Activated naive CD4-positive, alpha-beta T cell treated with anti-CD3 and anti-CD28 coated beads, Interleukin-2, amount 10 ng/mL, durations not matched to agents 7 days and 5 days (primary cell): ENCODE results near the gene RGS19.
"Not testable (repeated sequence)": the region's sequence is repeated elsewhere in the genome, so short reads cannot be mapped to it uniquely, and the experiment has no call there.

ENCODE experiments used
- CTCF ChIA-PET: fragments of 350-600 bp; sonication (Branson Sonifier 250); formaldehyde crosslinking; loops from one replicate; lab custom pipeline; 2021; ENCODE audit warnings: antibody characterized with exemption; lab: Charles Lee
- DNase-seq: peaks from one replicate; pipeline ENCODE4 v3.0.0-alpha.2; 2020
- H3K27ac Mint-ChIP-seq: one replicate; pipeline ENCODE4 v1.8.0; 2021; ENCODE audit warnings: mild to moderate bottlenecking, moderate library complexity, mixed read lengths
- H3K27me3 Mint-ChIP-seq: one replicate; pipeline ENCODE4 v1.8.0; 2021; ENCODE audit warnings: mild to moderate bottlenecking, mixed read lengths
- H3K36me3 Mint-ChIP-seq: one replicate; pipeline ENCODE4 v1.8.0; 2021; ENCODE audit warnings: mixed read lengths
- H3K4me1 Mint-ChIP-seq: one replicate; pipeline ENCODE4 v1.8.0; 2021; ENCODE audit warnings: mixed read lengths
- H3K4me3 Mint-ChIP-seq: one replicate; pipeline ENCODE4 v1.8.0; 2021; ENCODE audit warnings: mild to moderate bottlenecking, moderate library complexity, mixed read lengths
- H3K9me3 Mint-ChIP-seq: one replicate; pipeline ENCODE4 v1.8.0; 2021; ENCODE audit warnings: mixed read lengths

The RGS19 gene

GRCh38 chr20:64095455-64095854 is 16.1 kb upstream of the RGS19 start:
- no peak for DNase-seq
- H3K36me3 Mint-ChIP-seq: no peaks in the 10 kb centered on the region
- H3K9me3 Mint-ChIP-seq: peaks cover 3% of the 10 kb centered on the region
- CTCF ChIA-PET: no interaction called here
- peaks cover 8% of the 10 kb centered on the region for H3K27me3 Mint-ChIP-seq
- no peak overlapping the region for H3K4me3 Mint-ChIP-seq
- no peaks in the 10 kb centered on the region for H3K4me1 Mint-ChIP-seq
- no peak overlapping the region for H3K27ac Mint-ChIP-seq

- CTCF ChIA-PET: no interaction called here
- H3K9me3 Mint-ChIP-seq: peaks cover 6% of the 10 kb centered on the region
- no peaks in the 10 kb centered on the region for H3K36me3 Mint-ChIP-seq
- DNase-seq: no peak
- H3K4me3 Mint-ChIP-seq: no peak overlapping the region
- no peak overlapping the region for H3K27ac Mint-ChIP-seq
- peaks cover 17% of the 10 kb centered on the region for H3K27me3 Mint-ChIP-seq
- no peaks in the 10 kb centered on the region for H3K4me1 Mint-ChIP-seq
These were observed 13.7 kb upstream of the RGS19 start for GRCh38 chr20:64093013-64093503.

- no peak for DNase-seq
- CTCF ChIA-PET: interaction anchor here (0.8 kb wide), 1 partner anchor 54 kb away, joined by 3 read pairs; no protein-coding TSS in a partner anchor
- H3K9me3 Mint-ChIP-seq: peaks cover 11% of the 10 kb centered on the region
- no peak overlapping the region for H3K4me3 Mint-ChIP-seq
- no peaks in the 10 kb centered on the region for H3K4me1 Mint-ChIP-seq
- peaks cover 21% of the 10 kb centered on the region for H3K27me3 Mint-ChIP-seq
- no peaks in the 10 kb centered on the region for H3K36me3 Mint-ChIP-seq
- H3K27ac Mint-ChIP-seq: no peak overlapping the region
These were observed 13.1 kb upstream of the RGS19 start for GRCh38 chr20:64092258-64093012.

- CTCF ChIA-PET: interaction anchor here (0.8 kb wide), 1 partner anchor 53 kb away, joined by 3 read pairs; no protein-coding TSS in a partner anchor
- H3K27me3 Mint-ChIP-seq: peaks cover 23% of the 10 kb centered on the region
- peak overlapping the region; percentile 13 for H3K27ac Mint-ChIP-seq
- H3K4me3 Mint-ChIP-seq: no peak overlapping the region
- DNase-seq: no peak
- no peaks in the 10 kb centered on the region for H3K36me3 Mint-ChIP-seq
- H3K4me1 Mint-ChIP-seq: no peaks in the 10 kb centered on the region
- peaks cover 11% of the 10 kb centered on the region for H3K9me3 Mint-ChIP-seq
These were observed 12.5 kb upstream of the RGS19 start for GRCh38 chr20:64091770-64092169.

GRCh38 chr20:64091340-64091739 is 12.0 kb upstream of the RGS19 start:
- peak overlapping the region; percentile 13 for H3K27ac Mint-ChIP-seq
- CTCF ChIA-PET: no interaction called here
- DNase-seq: no peak
- H3K27me3 Mint-ChIP-seq: peaks cover 27% of the 10 kb centered on the region
- no peaks in the 10 kb centered on the region for H3K36me3 Mint-ChIP-seq
- H3K4me1 Mint-ChIP-seq: no peaks in the 10 kb centered on the region
- H3K9me3 Mint-ChIP-seq: peaks cover 12% of the 10 kb centered on the region
- H3K4me3 Mint-ChIP-seq: no peak overlapping the region

- no peak overlapping the region for H3K27ac Mint-ChIP-seq
- no peak for DNase-seq
- H3K27me3 Mint-ChIP-seq: peaks cover 39% of the 10 kb centered on the region
- H3K9me3 Mint-ChIP-seq: peaks cover 12% of the 10 kb centered on the region
- CTCF ChIA-PET: interaction anchor here (1.3 kb wide), 1 partner anchor 30 kb away, joined by 3 read pairs; no protein-coding TSS in a partner anchor
- no peaks in the 10 kb centered on the region for H3K36me3 Mint-ChIP-seq
- no peak overlapping the region for H3K4me3 Mint-ChIP-seq
- H3K4me1 Mint-ChIP-seq: peaks cover 2% of the 10 kb centered on the region
These were observed 10.8 kb upstream of the RGS19 start for GRCh38 chr20:64090165-64090564.

- Mint-ChIP-seq H3K9me3 (peaks cover 12% of the 10 kb centered on the region), H3K27me3 (peaks cover 51% of the 10 kb centered on the region)
- DNase-seq, H3K4me3 Mint-ChIP-seq, H3K36me3 Mint-ChIP-seq, CTCF ChIA-PET, H3K4me1 Mint-ChIP-seq, H3K27ac Mint-ChIP-seq: not testable (repeated sequence)
These were observed 9.3 kb upstream of the RGS19 start for GRCh38 chr20:64088586-64088985.

GRCh38 chr20:64087226-64087825 is 8.0 kb upstream of the RGS19 start:
- H3K36me3 Mint-ChIP-seq, CTCF ChIA-PET, H3K27ac Mint-ChIP-seq, H3K4me3 Mint-ChIP-seq, DNase-seq: not testable (repeated sequence)
- peaks cover 62% of the 10 kb centered on the region for H3K27me3 Mint-ChIP-seq
- H3K9me3 Mint-ChIP-seq: peaks cover 12% of the 10 kb centered on the region
- H3K4me1 Mint-ChIP-seq: peaks cover 18% of the 10 kb centered on the region

- Mint-ChIP-seq H3K4me1 (peaks cover 23% of the 10 kb centered on the region), H3K4me3 (no peak overlapping the region), H3K27me3 (peaks cover 67% of the 10 kb centered on the region), H3K36me3 (peaks cover 1% of the 10 kb centered on the region), H3K9me3 (peaks cover 12% of the 10 kb centered on the region), H3K27ac (no peak overlapping the region)
- CTCF ChIA-PET: no interaction called here
- DNase-seq: no peak
These were observed 7.5 kb upstream of the RGS19 start for GRCh38 chr20:64086801-64087200.

GRCh38 chr20:64084685-64085152 is 5.4 kb upstream of the RGS19 start:
- H3K27me3 Mint-ChIP-seq: peaks cover 83% of the 10 kb centered on the region
- CTCF ChIA-PET: interaction anchor here (1.7 to 5.7 kb wide), 3 partner anchors 16 to 35 kb away, joined by 6 to 75 read pairs (median 7); no protein-coding TSS in a partner anchor
- peaks cover 12% of the 10 kb centered on the region for H3K9me3 Mint-ChIP-seq
- H3K36me3 Mint-ChIP-seq: peaks cover 1% of the 10 kb centered on the region
- H3K27ac Mint-ChIP-seq: no peak overlapping the region
- H3K4me1 Mint-ChIP-seq: peaks cover 35% of the 10 kb centered on the region
- peak overlapping the region; percentile 76 for H3K4me3 Mint-ChIP-seq
- no peak for DNase-seq

GRCh38 chr20:64083804-64084684 is 4.7 kb upstream of the RGS19 start, which contains the start of gene LKAAEAR1:
TSS of gene LKAAEAR1 (minus strand) at chr20:64084398. CDS start at chr20:64084219, 179 bp downstream.
- peaks cover 35% of the 10 kb centered on the region for H3K4me1 Mint-ChIP-seq
- H3K27me3 Mint-ChIP-seq: peaks cover 76% of the 10 kb centered on the region
- H3K27ac Mint-ChIP-seq: peak within 1 kb of the TSS; percentile 37
- CTCF ChIA-PET: interaction anchor here (0.7 to 5.7 kb wide), 6 partner anchors 15 to 334 kb away, joined by 3 to 75 read pairs (median 4); no protein-coding TSS in a partner anchor
- DNase-seq: no peak
- peaks cover 3% of the 10 kb centered on the region for H3K36me3 Mint-ChIP-seq
- peaks cover 12% of the 10 kb centered on the region for H3K9me3 Mint-ChIP-seq
- H3K4me3 Mint-ChIP-seq: peak within 1 kb of the TSS; percentile 76

- peaks cover 70% of the 10 kb centered on the region for H3K27me3 Mint-ChIP-seq
- H3K4me3 Mint-ChIP-seq: peak overlapping the region; percentile 75
- peaks cover 12% of the 10 kb centered on the region for H3K9me3 Mint-ChIP-seq
- peaks cover 8% of the 10 kb centered on the region for H3K36me3 Mint-ChIP-seq
- no peak overlapping the region for H3K27ac Mint-ChIP-seq
- peak; percentile 82 for DNase-seq
- H3K4me1 Mint-ChIP-seq: peaks cover 35% of the 10 kb centered on the region
- CTCF ChIA-PET: interaction anchor here (0.7 to 5.7 kb wide), 6 partner anchors 14 to 334 kb away, joined by 3 to 75 read pairs (median 4); no protein-coding TSS in a partner anchor
These were observed 4.1 kb upstream of the RGS19 start for GRCh38 chr20:64083378-64083803.

GRCh38 chr20:64082820-64083377 is 3.6 kb upstream of the RGS19 start:
- Mint-ChIP-seq H3K36me3 (peaks cover 9% of the 10 kb centered on the region), H3K27ac (no peak overlapping the region), H3K4me3 (peak overlapping the region; percentile 75), H3K4me1 (peaks cover 35% of the 10 kb centered on the region), H3K9me3 (peaks cover 8% of the 10 kb centered on the region), H3K27me3 (peaks cover 65% of the 10 kb centered on the region)
- CTCF ChIA-PET: interaction anchor here (1.1 to 5.7 kb wide), 4 partner anchors 14 to 36 kb away, joined by 3 to 75 read pairs (median 6); no protein-coding TSS in a partner anchor
- no peak for DNase-seq
